ENCODE measurements around the gene FAR1.
"Not testable (repeated sequence)": the region's sequence is repeated elsewhere in the genome, so short reads cannot be mapped to it uniquely, and the experiment has no call there.

The FAR1 gene

GRCh38 chr11:13668102-13668956, at the start of gene FAR1:
Gene FAR1, plus strand, starts transcription at chr11:13668668. Its CDS starts 26,098 bp downstream, at chr11:13694766.
- DNase-seq (ENCODE audit: low spot score), result peak; percentile 98

GRCh38 chr11:13620063-13620462, 48.4 kb upstream of the FAR1 start:
- no peak for DNase-seq (ENCODE audit: low spot score)

GRCh38 chr11:13626818-13627217, 41.6 kb upstream of the FAR1 start:
- not testable (repeated sequence) for DNase-seq (ENCODE audit: low spot score)

- not testable (repeated sequence) for DNase-seq (ENCODE audit: low spot score)
Observed at GRCh38 chr11:13628634-13629033, 39.8 kb upstream of the FAR1 start.

- no peak for DNase-seq (ENCODE audit: low spot score)
Observed at GRCh38 chr11:13629779-13630178, 38.7 kb upstream of the FAR1 start.

GRCh38 chr11:13635290-13635689, 33.2 kb upstream of the FAR1 start:
- no peak for DNase-seq (ENCODE audit: low spot score)

- no peak for DNase-seq (ENCODE audit: low spot score)
Observed at GRCh38 chr11:13635804-13636203, 32.7 kb upstream of the FAR1 start.

- no peak for DNase-seq (ENCODE audit: low spot score)
Observed at GRCh38 chr11:13637125-13638069, 31.1 kb upstream of the FAR1 start.

- no peak for DNase-seq (ENCODE audit: low spot score)
Observed at GRCh38 chr11:13638422-13638821, 30.0 kb upstream of the FAR1 start.

GRCh38 chr11:13644997-13645687, 23.3 kb upstream of the FAR1 start:
- DNase-seq (ENCODE audit: low spot score), result no peak

GRCh38 chr11:13647391-13647790, 21.1 kb upstream of the FAR1 start:
- DNase-seq (ENCODE audit: low spot score), result no peak

GRCh38 chr11:13649619-13650018, 18.8 kb upstream of the FAR1 start:
- DNase-seq (ENCODE audit: low spot score), result no peak

- not testable (repeated sequence) for DNase-seq (ENCODE audit: low spot score)
Observed at GRCh38 chr11:13651515-13651914, 17.0 kb upstream of the FAR1 start.

GRCh38 chr11:13661074-13661623, 7.3 kb upstream of the FAR1 start:
- no peak for DNase-seq (ENCODE audit: low spot score)

- no peak for DNase-seq (ENCODE audit: low spot score)
Observed at GRCh38 chr11:13663631-13664071, 4.8 kb upstream of the FAR1 start.

GRCh38 chr11:13664351-13664750, 4.1 kb upstream of the FAR1 start:
- no peak for DNase-seq (ENCODE audit: low spot score)

GRCh38 chr11:13666708-13667107, 1.8 kb upstream of the FAR1 start:
- no peak for DNase-seq (ENCODE audit: low spot score)

- DNase-seq (ENCODE audit: low spot score), result no peak
Observed at GRCh38 chr11:13667245-13667644, 1.2 kb upstream of the FAR1 start.

- no peak for DNase-seq (ENCODE audit: low spot score)
Observed at GRCh38 chr11:13667795-13668101, 720 bp upstream of the FAR1 start.

GRCh38 chr11:13668957-13669521, 571 bp downstream of the FAR1 start:
- DNase-seq (ENCODE audit: low spot score), result peak; percentile 40
